Ectodermal cell (in vitro differentiated cells): ENCODE data around the gene TPRG1.

Source experiments
- H3K27ac ChIP-seq: 2 replicates; pipeline ENCODE4 v1.7.0; 2013; ENCODE audit warnings: mild to moderate bottlenecking, low read depth, low read length; ENCODE audit not compliant: insufficient read depth, poor library complexity, severe bottlenecking
- H3K27me3 ChIP-seq: 2 replicates; pipeline ENCODE4 v1.7.0; 2013; ENCODE audit warnings: mild to moderate bottlenecking, low read length; ENCODE audit not compliant: insufficient read depth, control insufficient read depth, poor library complexity, severe bottlenecking
- H3K36me3 ChIP-seq: one replicate; pipeline ENCODE4 v1.7.0; 2013; ENCODE audit warnings: low read length; ENCODE audit not compliant: control insufficient read depth, insufficient read depth
- H3K4me1 ChIP-seq: one replicate; pipeline ENCODE4 v1.7.0; 2013; ENCODE audit warnings: low read length; ENCODE audit not compliant: control insufficient read depth, insufficient read depth
- H3K4me3 ChIP-seq: 2 replicates; pipeline ENCODE4 v1.7.0; 2013; ENCODE audit warnings: low read depth, low read length, control low read depth; ENCODE audit not compliant: insufficient read depth
- H3K9me3 ChIP-seq: 2 replicates; pipeline ENCODE4 v1.7.0; 2013; ENCODE audit warnings: mild to moderate bottlenecking, low read length, moderate library complexity; ENCODE audit not compliant: control insufficient read depth
- WGBS, 2 experiments: methylation state at CpG; one replicate each; pipeline ENCODE4 v1.1.7; 2013; ENCODE audit warnings: missing lambda C conversion rate in 2 of 2; 5-methylcytosine and 5-hydroxymethylcytosine counted together

TPRG1 gene

GRCh38 chr3:189249987-189250386 lies 78.2 kb downstream of the TPRG1 start:
- Histone ChIP-seq H3K9me3 (no peaks in the 10 kb centered on the region), H3K4me1 (no peaks in the 10 kb centered on the region), H3K36me3 (no peaks in the 10 kb centered on the region), H3K27ac (no peak overlapping the region), H3K4me3 (no peak overlapping the region), H3K27me3 (no peaks in the 10 kb centered on the region)
- 83 to 100% methylated on average over 1 of the region's 1 CpG for WGBS, 2 experiments

- Histone ChIP-seq H3K36me3 (no peaks in the 10 kb centered on the region), H3K27ac (no peak overlapping the region), H3K4me3 (no peak overlapping the region), H3K27me3 (no peaks in the 10 kb centered on the region), H3K4me1 (no peaks in the 10 kb centered on the region), H3K9me3 (no peaks in the 10 kb centered on the region)
- WGBS, 2 experiments, result 87 to 89% methylated on average over 3 of the region's 3 CpGs
These were observed 86.5 kb downstream of the TPRG1 start for GRCh38 chr3:189258261-189258660.

GRCh38 chr3:189260556-189261493 lies 89.1 kb downstream of the TPRG1 start:
- H3K4me1 ChIP-seq, result no peaks in the 10 kb centered on the region
- no peaks in the 10 kb centered on the region for H3K36me3 ChIP-seq
- no peak overlapping the region for H3K4me3 ChIP-seq
- WGBS, 2 experiments, result 93 to 96% methylated on average over 11 of the region's 11 CpGs
- no peaks in the 10 kb centered on the region for H3K9me3 ChIP-seq
- H3K27me3 ChIP-seq, result no peaks in the 10 kb centered on the region
- no peak overlapping the region for H3K27ac ChIP-seq

GRCh38 chr3:189262746-189263145 lies 91.0 kb downstream of the TPRG1 start:
- no peaks in the 10 kb centered on the region for H3K4me1 ChIP-seq
- H3K9me3 ChIP-seq, result no peaks in the 10 kb centered on the region
- H3K27me3 ChIP-seq, result no peaks in the 10 kb centered on the region
- no peak overlapping the region for H3K27ac ChIP-seq
- H3K36me3 ChIP-seq, result no peaks in the 10 kb centered on the region
- H3K4me3 ChIP-seq, result no peak overlapping the region
- WGBS, 2 experiments, result 86 to 94% methylated on average over 3 of the region's 3 CpGs

GRCh38 chr3:189267981-189268613 lies 96.3 kb downstream of the TPRG1 start:
- H3K4me3 ChIP-seq, result no peak overlapping the region
- H3K27me3 ChIP-seq, result no peaks in the 10 kb centered on the region
- H3K4me1 ChIP-seq, result no peaks in the 10 kb centered on the region
- no peaks in the 10 kb centered on the region for H3K9me3 ChIP-seq
- WGBS, 2 experiments, result 90 to 92% methylated on average over 7 of the region's 7 CpGs
- no peak overlapping the region for H3K27ac ChIP-seq
- H3K36me3 ChIP-seq, result no peaks in the 10 kb centered on the region

- H3K4me1 ChIP-seq, result no peaks in the 10 kb centered on the region
- H3K9me3 ChIP-seq, result no peaks in the 10 kb centered on the region
- no peak overlapping the region for H3K4me3 ChIP-seq
- H3K27me3 ChIP-seq, result no peaks in the 10 kb centered on the region
- 89 to 94% methylated on average over 2 to 3 of the region's 3 CpGs for WGBS, 2 experiments
- no peak overlapping the region for H3K27ac ChIP-seq
- no peaks in the 10 kb centered on the region for H3K36me3 ChIP-seq
These were observed 97.6 kb downstream of the TPRG1 start for GRCh38 chr3:189269365-189269764.

GRCh38 chr3:189270248-189270832 lies 98.6 kb downstream of the TPRG1 start:
- Histone ChIP-seq H3K4me1 (no peaks in the 10 kb centered on the region), H3K27ac (no peak overlapping the region), H3K36me3 (no peaks in the 10 kb centered on the region), H3K27me3 (no peaks in the 10 kb centered on the region), H3K9me3 (no peaks in the 10 kb centered on the region), H3K4me3 (no peak overlapping the region)
- 74 to 79% methylated on average over 5 of the region's 5 CpGs for WGBS, 2 experiments

- H3K27me3 ChIP-seq, result no peaks in the 10 kb centered on the region
- no peaks in the 10 kb centered on the region for H3K9me3 ChIP-seq
- WGBS, 2 experiments, result 64 to 69% methylated on average over 4 of the region's 4 CpGs
- H3K27ac ChIP-seq, result no peak overlapping the region
- H3K4me1 ChIP-seq, result no peaks in the 10 kb centered on the region
- H3K4me3 ChIP-seq, result no peak overlapping the region
- H3K36me3 ChIP-seq, result no peaks in the 10 kb centered on the region
These were observed 100.8 kb downstream of the TPRG1 start for GRCh38 chr3:189272500-189273119.

GRCh38 chr3:189273736-189274135 lies 102.0 kb downstream of the TPRG1 start:
- 93% methylated on average over 1 of the region's 1 CpG; no CpG with 5 or more reads in 1 of the 2 experiments for WGBS, 2 experiments
- no peaks in the 10 kb centered on the region for H3K36me3 ChIP-seq
- H3K4me1 ChIP-seq, result no peaks in the 10 kb centered on the region
- no peaks in the 10 kb centered on the region for H3K9me3 ChIP-seq
- H3K27ac ChIP-seq, result no peak overlapping the region
- no peak overlapping the region for H3K4me3 ChIP-seq
- H3K27me3 ChIP-seq, result no peaks in the 10 kb centered on the region

- no peak overlapping the region for H3K27ac ChIP-seq
- H3K4me3 ChIP-seq, result no peak overlapping the region
- no peaks in the 10 kb centered on the region for H3K27me3 ChIP-seq
- H3K4me1 ChIP-seq, result no peaks in the 10 kb centered on the region
- H3K36me3 ChIP-seq, result no peaks in the 10 kb centered on the region
- no peaks in the 10 kb centered on the region for H3K9me3 ChIP-seq
- WGBS, 2 experiments, result 93 to 95% methylated on average over 2 of the region's 2 CpGs
These were observed 103.4 kb downstream of the TPRG1 start for GRCh38 chr3:189275182-189275581.
